GM19240 (cell line): ENCODE measurements around the gene IGFN1.
A peak's percentile ranks its signal among the peaks of the same experiment; 100 is the strongest.
"Not testable (repeated sequence)": the region's sequence is repeated elsewhere in the genome, so short reads cannot be mapped to it uniquely, and the experiment has no call there.

Experiments
- DNase-seq: peaks from one replicate; pipeline ENCODE4 v3.0.0; 2011; ENCODE audit warnings: low spot score; ENCODE audit not compliant: insufficient read length

IGFN1 gene

DNA sequence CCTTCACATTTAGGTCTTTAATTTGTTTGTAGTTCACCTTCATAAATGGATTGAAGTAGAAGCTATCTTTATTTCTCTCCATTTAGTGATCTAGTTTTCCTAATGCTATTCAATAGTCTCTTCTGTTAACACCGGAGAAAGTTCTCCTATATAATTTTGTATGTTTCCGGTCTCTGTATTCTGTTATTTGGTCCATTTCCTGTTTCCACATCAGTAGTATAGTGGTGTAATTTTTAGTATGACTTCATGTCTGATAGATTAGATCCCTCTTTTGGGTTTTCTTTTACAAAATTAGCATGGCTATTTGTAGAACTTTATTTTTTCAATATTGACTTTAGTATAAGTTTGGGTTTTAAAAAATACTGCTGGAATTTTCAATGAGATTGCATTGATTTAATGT lies 51.1 kb downstream of the IGFN1 start:
- DNase-seq = no peak

DNA sequence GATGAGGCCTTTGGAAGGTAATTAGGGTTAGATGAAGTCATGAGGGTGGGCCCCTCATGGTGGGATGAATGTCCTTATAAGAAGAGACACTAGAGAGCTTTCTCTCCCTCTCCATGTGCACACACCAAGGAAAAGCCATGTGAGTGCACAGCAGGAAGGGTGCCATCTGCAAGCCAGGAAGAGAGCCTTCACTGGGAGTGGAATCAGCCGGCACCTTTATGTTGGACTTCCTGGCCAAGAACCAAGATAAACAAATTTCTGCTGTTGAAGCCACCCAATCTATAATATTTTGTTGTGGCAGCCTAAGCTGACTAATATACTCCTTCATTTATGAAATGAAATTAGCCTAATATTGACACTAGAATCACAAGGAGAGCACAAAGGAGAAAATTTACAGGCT lies 54.5 kb downstream of the IGFN1 start:
- no peak for DNase-seq

DNA sequence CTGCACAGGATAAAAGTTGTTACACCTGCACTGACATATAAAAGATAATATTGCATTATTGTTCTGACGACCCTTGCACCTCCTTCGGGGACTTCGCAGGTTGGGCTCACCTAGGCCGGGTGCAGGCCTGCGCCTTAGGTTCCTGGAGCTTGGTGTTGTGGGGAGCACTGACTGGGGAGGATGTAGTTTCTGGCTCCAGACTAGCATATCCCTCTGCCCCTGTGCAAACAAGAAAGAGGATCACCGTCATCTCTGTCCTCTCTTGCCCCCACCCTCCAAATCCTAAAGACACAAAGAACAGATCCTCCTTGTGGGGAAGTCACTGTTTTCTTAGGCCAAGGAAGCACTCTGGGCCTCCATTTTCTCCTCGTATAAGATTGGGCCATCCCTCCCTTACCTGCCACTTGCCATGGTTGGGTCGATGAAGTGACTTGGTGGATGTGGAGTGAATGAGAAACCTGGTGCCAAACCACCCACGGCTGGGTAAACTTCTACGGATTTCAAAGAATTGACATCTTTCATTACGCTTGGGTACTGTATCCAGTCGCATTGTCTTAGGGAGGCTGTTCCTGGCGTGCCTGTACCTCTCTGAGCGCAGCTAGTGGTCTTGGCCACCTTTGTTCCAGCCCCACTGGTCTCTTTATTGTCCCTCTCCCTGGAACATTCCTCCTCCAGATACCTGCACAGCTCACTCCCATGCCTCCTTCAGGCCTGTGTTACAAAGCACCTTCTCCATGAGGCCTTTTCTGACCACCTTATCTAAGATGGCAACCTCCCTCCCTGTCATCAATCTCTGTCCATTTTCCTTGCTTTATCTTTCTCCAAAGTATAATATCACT lies 58.3 kb downstream of the IGFN1 start:
- no peak for DNase-seq

DNA sequence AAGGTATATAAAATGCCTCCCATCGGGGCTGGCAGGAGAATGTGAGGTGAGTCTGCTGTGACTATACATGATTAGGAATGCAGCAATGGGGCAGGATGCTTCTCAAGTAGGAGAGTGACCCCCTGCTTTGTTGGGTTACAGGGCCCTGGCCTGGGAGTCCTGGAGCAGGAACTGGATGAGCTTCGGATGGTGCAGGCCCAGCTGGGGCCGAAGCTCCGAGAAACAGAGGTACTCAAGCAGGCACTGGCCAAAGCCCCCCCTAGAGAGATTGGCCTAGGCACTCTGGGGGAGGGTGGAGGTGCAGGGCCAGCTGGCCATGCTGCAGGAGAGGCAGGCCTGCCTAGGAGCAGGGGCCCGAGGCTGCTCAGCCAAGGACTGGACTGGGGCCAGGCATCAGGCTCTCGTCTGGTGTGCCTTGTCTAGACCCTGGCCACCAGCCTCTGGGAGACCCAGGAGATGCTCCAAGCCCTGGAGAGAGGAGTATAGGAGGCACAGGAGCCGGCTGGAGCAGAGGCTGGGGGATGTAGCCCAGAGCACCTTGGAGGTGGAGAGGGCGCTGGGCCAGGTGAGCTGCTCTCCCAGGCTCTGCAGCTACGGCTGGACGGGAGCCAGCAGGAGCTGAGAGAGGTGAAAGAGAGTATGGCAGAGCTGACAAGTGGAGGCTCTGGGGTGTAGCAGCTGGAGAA lies 59.8 kb downstream of the IGFN1 start:
- no peak for DNase-seq

DNA sequence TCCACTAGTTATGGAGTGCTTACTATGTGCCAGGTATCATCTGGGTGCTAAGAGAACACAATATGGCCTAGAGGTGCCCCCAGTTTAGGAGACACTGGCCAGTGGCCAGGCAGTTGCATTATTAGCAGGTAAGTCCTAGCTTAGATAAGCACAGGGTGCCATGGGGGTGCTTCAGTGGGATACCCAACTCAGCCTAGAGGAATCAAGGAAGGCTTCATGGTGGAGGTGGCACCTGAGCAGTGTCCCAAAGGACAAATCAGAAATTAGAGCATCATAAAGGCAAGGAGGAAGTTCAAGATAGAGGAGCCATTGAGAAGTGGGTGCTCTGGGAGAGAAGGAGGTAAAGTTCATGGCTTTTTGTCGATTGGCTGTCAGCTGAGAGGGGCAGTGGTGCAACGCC lies 60.8 kb downstream of the IGFN1 start:
- no peak for DNase-seq

DNA sequence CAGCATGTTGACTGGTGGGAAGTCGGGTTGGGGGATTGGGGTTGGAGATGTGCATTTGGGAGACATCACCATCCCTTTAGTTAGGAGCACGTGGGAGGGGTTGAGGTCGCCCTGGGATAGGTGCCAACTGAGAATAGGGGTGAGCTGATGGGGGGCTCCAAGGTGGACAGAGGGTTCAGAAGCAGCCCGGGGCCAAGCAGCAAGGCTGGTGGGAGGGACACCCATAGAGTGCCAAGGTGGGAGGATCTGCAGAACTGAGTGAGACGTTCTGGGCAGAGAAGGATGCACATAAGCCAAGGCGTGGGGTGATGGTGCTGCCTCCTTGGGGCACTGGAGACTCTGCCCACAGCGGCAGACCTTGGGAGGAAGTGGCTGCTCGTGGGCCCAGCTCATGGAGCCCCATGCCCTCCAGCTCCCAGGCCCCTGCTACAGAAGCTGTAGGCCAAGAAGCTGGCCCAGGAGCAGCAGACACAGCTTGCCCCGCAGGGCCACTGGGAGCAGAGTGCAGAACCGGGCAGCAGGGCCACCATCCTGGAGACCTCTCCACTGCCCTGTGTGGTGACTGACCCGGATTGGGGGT lies 61.3 kb downstream of the IGFN1 start:
- no peak for DNase-seq

DNA sequence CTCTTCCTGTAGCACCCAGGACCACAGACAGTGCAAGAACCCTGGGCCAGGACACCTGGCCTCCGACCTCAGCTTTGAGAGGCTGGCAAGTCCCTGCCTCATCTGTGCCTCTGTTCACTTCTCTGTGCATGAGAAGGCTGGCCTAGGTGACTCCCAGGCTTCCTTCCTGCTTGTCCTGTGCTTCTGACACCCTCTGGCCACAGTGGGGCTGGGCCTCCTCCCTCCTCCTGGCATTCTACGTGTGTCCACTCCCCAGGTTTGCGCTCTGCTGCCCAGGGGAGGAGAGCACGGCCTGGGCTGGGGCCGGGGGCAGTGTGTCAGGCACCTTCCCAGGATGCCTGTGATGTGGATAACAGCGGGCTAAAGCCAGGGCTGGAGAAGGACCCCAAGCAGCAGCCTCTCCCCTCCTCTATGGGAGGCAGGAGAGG lies 62.3 kb downstream of the IGFN1 start:
- DNase-seq = no peak

DNA sequence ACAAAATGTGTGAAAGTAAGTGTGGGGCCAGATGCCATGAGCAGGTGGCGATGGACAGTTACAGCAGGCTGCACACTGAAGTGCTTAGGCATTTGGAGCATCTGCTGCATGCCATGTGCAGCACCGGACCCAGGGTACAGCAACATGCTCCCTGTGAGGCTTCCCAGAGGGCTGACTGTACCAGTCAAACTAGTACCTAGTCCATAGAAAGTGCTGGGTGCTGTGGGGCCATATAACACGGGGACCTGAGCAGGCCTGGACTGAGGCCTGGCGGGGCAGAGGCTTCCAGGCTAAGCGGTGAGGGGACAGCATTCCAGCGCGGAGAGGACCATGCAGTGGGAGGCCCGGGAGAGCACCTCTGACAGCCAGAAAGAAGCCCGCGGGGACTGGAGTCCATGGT lies 62.8 kb downstream of the IGFN1 start:
- no peak for DNase-seq

DNA sequence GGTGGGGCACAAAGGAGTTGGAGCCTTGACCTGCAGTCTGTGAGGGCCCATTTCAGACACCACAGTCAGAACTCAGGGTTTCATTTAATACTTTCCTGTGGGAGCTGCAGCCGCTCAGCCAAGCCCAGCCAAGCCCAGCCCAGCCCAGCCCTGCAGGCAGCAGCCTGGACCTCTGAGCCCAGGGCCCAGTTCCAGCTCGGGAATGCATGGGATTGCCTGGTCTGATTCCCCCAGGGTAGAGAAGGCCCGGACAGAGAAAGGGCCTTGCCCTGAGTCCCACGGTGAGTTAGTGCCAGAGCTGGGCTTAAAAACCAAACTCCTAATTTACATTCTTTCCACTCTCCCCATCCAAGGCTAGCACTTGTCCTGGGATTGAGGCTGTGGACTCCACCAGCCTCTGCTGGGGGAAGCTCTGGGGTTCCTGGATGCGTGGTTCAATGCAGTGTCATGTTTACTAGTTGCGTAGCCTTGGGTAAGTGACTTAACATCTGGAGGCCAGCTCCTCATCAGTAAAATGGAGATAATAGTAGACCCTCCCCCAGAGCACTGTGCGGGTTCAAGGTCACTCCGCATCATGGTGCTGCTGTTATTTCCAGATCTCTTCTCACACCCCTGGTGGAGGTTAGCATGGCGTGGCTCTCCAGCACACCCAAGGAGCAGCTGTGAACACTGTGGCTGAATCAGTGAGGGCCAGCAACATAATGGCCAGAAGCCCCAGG lies 63.4 kb downstream of the IGFN1 start:
- no peak for DNase-seq

DNA sequence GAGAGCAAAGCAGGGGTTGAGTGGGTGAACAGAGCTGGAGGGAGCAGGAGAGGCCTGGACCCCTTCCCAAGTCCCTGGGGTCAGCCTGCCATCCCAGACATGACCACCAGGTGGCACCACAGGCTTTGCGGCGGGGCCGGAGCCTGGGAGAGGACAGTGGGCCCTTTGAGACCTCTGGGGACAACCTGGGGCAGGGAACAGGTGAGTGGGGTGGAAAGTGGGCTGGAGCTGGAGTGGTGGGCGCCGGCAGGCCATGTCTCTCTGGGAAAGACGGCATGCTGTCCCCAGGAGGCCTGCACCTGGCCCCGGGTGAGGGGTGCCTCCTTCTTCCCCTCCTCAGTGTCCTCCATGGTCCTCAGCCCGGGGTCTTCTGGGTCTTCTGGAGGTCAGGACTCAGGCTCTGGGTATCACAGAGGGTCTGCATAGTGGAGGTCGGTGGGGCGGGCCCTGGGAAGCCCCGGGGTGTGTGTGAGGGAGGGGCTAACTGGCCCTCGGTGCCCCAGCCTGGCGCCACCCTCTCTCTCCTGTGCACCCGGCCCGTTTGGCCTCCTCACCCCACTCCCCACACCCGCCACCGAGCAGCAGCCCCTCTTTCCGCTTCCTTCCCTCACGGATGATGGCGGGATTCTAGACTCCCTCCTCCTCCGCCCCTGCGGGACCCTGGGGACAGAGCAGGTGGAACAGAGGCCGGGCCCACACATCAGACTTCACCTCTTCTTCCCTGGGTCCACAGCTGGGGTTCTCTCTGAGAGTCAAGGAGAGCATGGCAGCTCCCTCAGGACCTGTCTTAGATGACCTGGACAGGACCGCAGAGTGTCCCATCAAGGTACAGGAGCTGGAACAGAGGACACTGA lies 64.2 kb downstream of the IGFN1 start:
- peak; percentile 70 for DNase-seq

DNA sequence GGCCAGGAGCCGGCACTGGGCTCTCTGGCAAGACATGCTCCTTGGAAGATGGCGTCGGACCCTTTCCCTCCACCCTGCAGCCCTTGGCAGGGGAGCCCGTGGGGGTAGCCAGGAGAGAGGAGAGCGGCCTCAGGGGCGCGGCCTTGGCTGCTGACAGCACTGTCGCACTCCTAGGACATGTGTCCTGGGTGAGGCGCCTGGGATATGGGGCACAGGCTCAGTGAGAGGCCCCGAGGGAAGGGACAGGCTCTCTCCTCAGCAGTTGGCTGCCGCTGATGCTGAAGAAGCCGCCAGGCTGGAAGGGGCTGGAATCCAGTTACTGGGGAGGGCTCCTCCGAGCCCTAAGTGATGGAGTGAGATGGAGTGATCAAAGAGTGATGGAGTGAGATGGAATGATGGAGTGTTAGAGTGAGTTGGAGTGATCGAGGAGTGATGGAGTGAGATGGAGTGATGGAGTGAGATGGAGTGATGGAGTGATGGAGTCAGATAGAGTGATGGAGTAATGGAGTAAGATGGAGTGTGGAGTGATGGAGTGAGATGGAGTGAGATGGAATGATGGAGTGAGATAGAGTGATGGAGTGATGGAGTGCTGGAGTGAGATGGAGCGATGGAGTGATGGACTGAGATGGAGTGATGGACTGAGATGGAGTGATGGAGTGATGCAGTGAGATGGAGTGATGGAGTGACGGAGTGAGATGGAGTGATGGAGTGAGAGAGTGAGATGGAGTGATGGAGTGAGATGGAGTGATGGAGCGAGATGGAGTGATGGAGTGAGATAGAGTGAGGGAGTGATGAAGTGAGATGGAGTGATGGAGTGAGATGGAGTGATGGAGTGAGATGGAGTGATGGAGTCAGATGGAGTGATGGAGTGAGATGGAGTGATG lies 65.1 kb downstream of the IGFN1 start:
- no peak for DNase-seq

DNA sequence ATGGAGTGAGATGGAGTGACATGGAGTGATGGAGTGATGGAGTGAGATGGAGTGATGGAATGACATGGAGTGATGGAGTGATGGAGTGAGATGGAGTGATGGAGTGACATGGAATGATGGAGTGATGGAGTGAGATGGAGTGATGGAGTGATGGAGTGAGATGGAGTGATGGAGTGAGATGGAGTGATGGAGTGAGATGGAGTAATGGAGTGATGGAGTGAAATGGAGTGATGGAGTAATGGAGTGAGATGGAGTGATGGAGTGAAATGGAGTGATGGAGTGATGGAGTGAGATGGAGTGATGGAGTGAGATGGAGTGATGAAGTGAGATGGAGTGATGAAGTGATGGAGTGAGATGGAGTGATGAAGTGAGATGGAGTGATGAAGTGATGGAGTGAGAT lies 67.5 kb downstream of the IGFN1 start:
- DNase-seq = not testable (repeated sequence)

DNA sequence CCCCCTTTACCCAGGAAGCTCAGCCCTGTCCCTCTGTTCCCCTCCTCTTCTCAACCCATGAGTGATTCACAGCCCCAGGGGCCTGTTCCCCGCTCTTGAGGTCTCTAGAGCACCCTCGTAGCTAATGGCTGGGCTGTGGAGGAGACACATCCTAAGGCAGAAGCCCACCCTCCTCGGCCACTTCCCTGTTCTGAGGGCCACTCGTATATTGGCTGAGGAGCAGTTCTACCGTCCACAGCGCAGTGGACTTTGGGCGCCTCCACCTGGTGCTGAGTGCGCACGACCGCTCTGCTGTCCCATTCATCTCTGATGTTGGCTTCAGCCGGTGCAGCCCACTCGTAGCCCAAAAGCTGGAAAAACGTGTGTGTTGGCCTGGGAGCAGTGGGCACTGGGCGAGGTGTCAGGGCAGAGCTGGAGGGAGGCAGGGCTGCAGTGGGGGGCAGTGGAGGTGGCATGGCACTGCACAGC lies 68.2 kb downstream of the IGFN1 start:
- no peak for DNase-seq

DNA sequence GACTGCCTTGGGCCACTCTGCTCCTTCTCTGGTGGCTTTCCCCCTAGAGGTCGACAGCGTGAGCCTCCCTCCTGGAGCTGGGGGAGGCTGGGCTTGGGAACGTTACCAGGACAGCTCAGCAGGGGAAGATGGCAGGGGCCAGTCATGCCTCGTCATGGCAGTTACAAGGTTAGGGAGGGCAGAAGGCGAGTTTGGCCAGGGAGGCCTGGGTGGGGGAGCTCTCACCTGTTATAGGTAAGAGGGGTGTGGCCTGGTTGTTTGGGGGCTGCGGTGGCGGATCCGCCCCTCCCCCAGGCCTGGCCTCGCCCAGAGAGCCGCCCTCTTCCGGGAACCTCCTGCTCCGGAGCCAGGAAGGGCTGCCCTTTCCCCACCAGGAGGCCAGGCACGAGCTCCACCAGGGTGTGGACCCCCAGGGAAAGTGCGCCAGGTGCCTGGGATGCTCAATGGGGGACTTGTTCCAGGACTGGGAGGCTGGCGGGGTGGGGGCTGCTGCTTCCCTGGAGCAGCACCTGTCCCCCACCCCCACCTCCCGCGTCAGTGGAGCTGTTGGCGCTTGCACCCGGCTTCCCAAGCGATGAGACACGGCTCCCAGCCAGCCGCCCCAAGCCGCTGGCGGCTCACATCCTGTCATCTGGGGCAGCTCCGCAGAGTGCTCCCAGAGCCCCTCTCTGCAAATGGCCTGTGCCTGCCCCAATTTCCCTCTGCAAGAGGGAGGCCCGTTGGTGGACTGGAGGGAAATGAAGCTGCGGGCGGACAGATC lies 69.0 kb downstream of the IGFN1 start:
- DNase-seq = no peak

DNA sequence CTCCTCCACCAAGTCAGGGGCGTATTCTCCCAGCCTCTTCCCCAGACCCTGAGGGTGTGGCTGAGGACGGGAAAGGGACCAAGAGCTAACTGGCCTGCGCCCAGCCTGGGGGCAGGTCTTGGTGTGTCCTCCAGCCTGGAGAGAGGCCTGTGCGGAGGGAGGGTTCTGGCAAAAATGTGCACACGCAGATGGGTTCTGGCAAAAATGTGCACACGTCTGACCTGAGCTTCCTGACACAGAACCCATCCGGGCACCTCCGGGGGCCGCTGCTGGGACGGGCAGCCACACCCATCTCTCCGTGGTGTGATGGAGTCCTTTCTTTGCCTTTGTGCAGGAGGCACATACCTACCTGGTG lies 69.6 kb downstream of the IGFN1 start:
- DNase-seq = no peak

DNA sequence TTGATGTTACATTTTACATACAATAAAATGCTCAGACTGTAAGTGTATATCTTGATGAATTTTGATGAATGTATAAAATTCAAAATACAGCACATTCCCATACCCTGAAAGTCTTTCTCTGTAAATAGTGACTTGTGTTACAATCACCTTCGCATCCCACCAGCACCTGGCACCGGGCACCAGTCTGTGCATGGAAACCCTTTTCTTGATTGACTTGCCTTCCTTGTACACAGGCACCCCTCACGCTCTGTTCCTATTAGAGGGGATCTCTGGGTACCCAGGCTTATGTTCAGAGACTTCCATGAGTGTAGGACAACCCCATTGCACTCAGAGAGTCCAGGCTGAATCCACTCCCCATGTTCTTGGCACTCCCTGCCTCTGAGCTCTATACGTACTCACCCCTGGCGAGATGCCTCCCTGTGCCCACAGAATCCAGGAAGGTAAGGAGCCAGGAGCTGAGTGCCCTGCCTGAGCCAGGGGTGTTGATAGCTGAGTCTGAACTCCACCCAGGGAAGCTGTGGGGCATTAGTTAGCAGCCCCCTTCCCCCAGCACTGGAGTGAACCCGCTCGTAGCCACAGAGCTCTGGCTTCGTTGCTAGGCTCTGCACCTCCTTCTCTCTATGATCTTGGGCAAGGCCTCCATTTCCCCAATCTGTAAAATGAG lies 70.2 kb downstream of the IGFN1 start:
- no peak for DNase-seq

DNA sequence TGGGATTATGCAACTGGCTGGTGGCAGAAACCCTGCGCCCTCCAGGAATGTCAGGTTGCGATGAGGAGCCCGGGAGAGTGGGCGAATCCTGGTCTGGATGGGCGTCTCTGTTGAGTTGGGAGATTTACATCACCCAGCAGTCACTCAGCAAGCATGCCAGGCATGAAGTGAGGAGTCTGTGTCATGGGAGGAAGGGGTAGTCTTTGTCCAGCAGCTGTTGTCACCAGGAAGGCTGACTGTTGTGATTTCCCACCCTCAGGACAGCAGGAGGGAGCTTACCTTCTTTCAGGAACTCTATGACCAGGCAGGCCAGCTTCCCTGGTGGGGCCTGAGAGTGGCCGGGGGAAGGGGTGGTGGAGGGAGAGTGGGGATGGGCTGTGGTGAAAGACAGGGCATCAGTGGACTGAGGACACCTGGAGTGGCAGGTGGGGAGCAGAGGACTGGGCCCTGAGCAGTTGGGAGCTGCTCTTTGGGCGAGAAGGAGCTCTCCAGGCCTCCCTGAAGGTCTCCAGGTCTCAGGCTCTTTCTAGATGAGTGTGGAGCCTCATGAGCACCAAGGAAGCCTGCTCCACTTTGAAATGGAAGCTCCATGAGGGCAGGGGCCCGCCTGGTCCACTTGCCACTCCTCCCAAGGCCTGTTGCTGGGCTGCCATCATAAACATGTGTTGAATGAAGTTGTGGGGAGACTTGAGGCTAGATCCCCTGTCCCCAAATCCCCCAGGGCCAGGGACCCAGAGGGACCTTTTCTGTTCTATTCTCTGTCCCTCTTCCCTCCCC lies 71.3 kb downstream of the IGFN1 start:
- no peak for DNase-seq
